ENCODE data around the gene MED17. TPM values are rescaled to one million over a fixed set of nuclear protein-coding genes. Genes with fewer than 3 reads are reported as not detected.

The MED17 gene
- total RNA-seq, 3 donors from 2014 or later, result 22.3 to 33.8 (median 29.6) TPM

GRCh38 chr11:93831343-93832127, 47.5 kb downstream of the MED17 start:
- TF ChIP-seq CTCF (IDR thresholded peaks at IDR 0.05), result no peak
- intact Hi-C loops (cut with DNase I, micrococcal nuclease), result no loop called here
- peak; percentile 86 for ATAC-seq
- H3K4me1 ChIP-seq (ENCODE audit: low read depth), result no peaks in the 10 kb centered on the region
- no peak for DNase-seq
- H3K4me3 ChIP-seq, result no peak overlapping the region
- H3K36me3 ChIP-seq (ENCODE audit: low read depth), result no peaks in the 10 kb centered on the region
- no peaks in the 10 kb centered on the region for H3K9me3 ChIP-seq

- ATAC-seq, result no peak
- H3K4me3 ChIP-seq, result no peak overlapping the region
- TF ChIP-seq CTCF (IDR thresholded peaks at IDR 0.05), result no peak
Measured at GRCh38 chr11:93832780-93833179, 48.7 kb downstream of the MED17 start.

GRCh38 chr11:93838967-93839366, 54.9 kb downstream of the MED17 start:
- DNase-seq (no peak), ATAC-seq (no peak)
- intact Hi-C loops (cut with DNase I, micrococcal nuclease), result no loop called here
- no peak for TF ChIP-seq CTCF (IDR thresholded peaks at IDR 0.05)
- Histone ChIP-seq H3K9me3 (no peaks in the 10 kb centered on the region), H3K36me3 (ENCODE audit: low read depth) (no peaks in the 10 kb centered on the region), H3K4me1 (ENCODE audit: low read depth) (no peaks in the 10 kb centered on the region), H3K4me3 (no peak overlapping the region)

More at GRCh38 chr11:93832780-93833179, 48.7 kb downstream of the MED17 start:
- H3K36me3 ChIP-seq (ENCODE audit: low read depth), result no peaks in the 10 kb centered on the region
- H3K4me1 ChIP-seq (ENCODE audit: low read depth), result no peaks in the 10 kb centered on the region
- no peak for DNase-seq
- intact Hi-C loops (cut with DNase I, micrococcal nuclease), result no loop called here
- no peaks in the 10 kb centered on the region for H3K9me3 ChIP-seq

GRCh38 chr11:93840180-93840579, 56.1 kb downstream of the MED17 start:
- H3K36me3 ChIP-seq (ENCODE audit: low read depth), result no peaks in the 10 kb centered on the region
- no peak for TF ChIP-seq CTCF (IDR thresholded peaks at IDR 0.05)
- intact Hi-C loops (cut with DNase I, micrococcal nuclease), result no loop called here
- no peaks in the 10 kb centered on the region for H3K9me3 ChIP-seq
- H3K4me1 ChIP-seq (ENCODE audit: low read depth), result no peaks in the 10 kb centered on the region
- no peak for DNase-seq
- no peak overlapping the region for H3K4me3 ChIP-seq
- no peak for ATAC-seq

- intact Hi-C loops (cut with DNase I, micrococcal nuclease), result no loop called here
- no peak for ATAC-seq
- TF ChIP-seq CTCF (IDR thresholded peaks at IDR 0.05), result no peak
Measured at GRCh38 chr11:93840981-93841380, 56.9 kb downstream of the MED17 start.

More at GRCh38 chr11:93840981-93841380, 56.9 kb downstream of the MED17 start:
- no peaks in the 10 kb centered on the region for H3K4me1 ChIP-seq (ENCODE audit: low read depth)
- no peak overlapping the region for H3K4me3 ChIP-seq
- H3K9me3 ChIP-seq, result no peaks in the 10 kb centered on the region
- no peak for DNase-seq
- H3K36me3 ChIP-seq (ENCODE audit: low read depth), result no peaks in the 10 kb centered on the region
